Uterus (tissue), 4 donors: Measurements from ENCODE around the gene CDYL. TPM values are rescaled to one million over a fixed set of nuclear protein-coding genes. Genes with fewer than 3 reads are reported as not detected.

ENCODE experiments used
- DNase-seq, 2 donors: peaks; one replicate each; pipeline ENCODE4 v3.0.0-alpha.2; 2019 to 2020
- H3K27ac ChIP-seq, 2 donors: fragments of 200-600 bp; sonication (generic); 1 replicate in 1 of 2; 2 replicates in 1 of 2; pipeline ENCODE4 v1.5.1; 2016 to 2018
- H3K27me3 ChIP-seq, 2 donors: fragments of 200-600 bp; sonication (generic); one replicate each; pipeline ENCODE4 v1.5.1; 2018 to 2019; ENCODE audit warnings: control low read depth in 1 of 2
- H3K36me3 ChIP-seq, 2 donors: fragments of 200-600 bp; sonication (generic); one replicate each; pipeline ENCODE4 v1.5.1; 2019; ENCODE audit warnings: control low read depth in 1 of 2
- H3K4me1 ChIP-seq, 2 donors: fragments of 200-600 bp; sonication (generic); one replicate each; pipeline ENCODE4 v1.5.1; 2018 to 2019; ENCODE audit warnings: control low read depth in 1 of 2
- H3K4me3 ChIP-seq, 2 donors: fragments of 200-600 bp; sonication (generic); 1 replicate in 1 of 2; 2 replicates in 1 of 2; pipeline ENCODE4 v1.5.1; 2018 to 2019; ENCODE audit warnings: mild to moderate bottlenecking in 1 of 2
- H3K9me3 ChIP-seq, 2 donors: fragments of 200-600 bp; sonication (generic); one replicate each; pipeline ENCODE4 v1.5.1; 2019; ENCODE audit warnings: control low read depth in 1 of 2
- CTCF ChIP-seq, 4 experiments: fragments of 200-600 bp in 2 of 4; fragments of 450-650 bp in 2 of 4; sonication (generic) in 2 of 4; IDR thresholded peaks; one replicate each; pipeline ENCODE4 v1.5.1; 2016 to 2019; ENCODE audit warnings: antibody characterized with exemption in 4 of 4, mild to moderate bottlenecking in 2 of 4, moderate library complexity in 1 of 4
- POLR2A ChIP-seq, 2 donors: fragments of 450-650 bp; IDR thresholded peaks; one replicate each; pipeline ENCODE4 v1.6.1; 2016; ENCODE audit warnings: antibody characterized with exemption in 2 of 2, mild to moderate bottlenecking in 1 of 2, moderate library complexity in 1 of 2
- intact Hi-C: fragments of 100-400 bp; cut with DNase I; formaldehyde crosslinking; loops from one replicate; pipeline ENCODE4 v1.15.1; 2023; ENCODE audit warnings: low total_unique reads
- total RNA-seq, 4 donors: library from RNA; depleted of rRNA in 3 of 4; stranded (reverse); fragments of >200 nt in 3 of 4; gene quantifications; one replicate each; pipeline versions ENCODE4 v1.1.0 to v1.2.4, GENCODE V29; 2014 to 2023
- donor health status: DM: yes; HTN: yes; CAD: no.

Gene CDYL
- total RNA-seq, 4 donors from 2014 or later = 24.1 to 118 (median 42.3) TPM

- H3K27ac ChIP-seq = no peak overlapping the region
- no peaks in the 10 kb centered on the region for H3K9me3 ChIP-seq
- H3K36me3 ChIP-seq = no peaks in the 10 kb centered on the region
- no peak overlapping the region for H3K4me3 ChIP-seq
- TF ChIP-seq CTCF (IDR thresholded peaks at IDR 0.05) = no peak
- no peak for TF ChIP-seq POLR2A (IDR thresholded peaks at IDR 0.05)
- no peaks in the 10 kb centered on the region for H3K27me3 ChIP-seq
- DNase-seq = no peak
- no peaks in the 10 kb centered on the region for H3K4me1 ChIP-seq
- intact Hi-C loops = loop anchor here (10.0 kb wide), 1 partner anchor 132 kb away; no protein-coding TSS in a partner anchor
Measured at GRCh38 chr6:4772750-4773149, 3.5 kb upstream of the CDYL start.

GRCh38 chr6:4773181-4773580 lies 3.0 kb upstream of the CDYL start:
- Histone ChIP-seq H3K36me3 (no peaks in the 10 kb centered on the region), H3K4me1 (no peaks in the 10 kb centered on the region), H3K4me3 (no peak overlapping the region), H3K27ac (no peak overlapping the region), H3K27me3 (no peaks in the 10 kb centered on the region), H3K9me3 (no peaks in the 10 kb centered on the region)
- no peak for DNase-seq
- TF ChIP-seq CTCF (IDR thresholded peaks at IDR 0.05) (no peak), POLR2A (IDR thresholded peaks at IDR 0.05) (no peak)
- intact Hi-C loops = loop anchor here (10.0 kb wide), 1 partner anchor 132 kb away; no protein-coding TSS in a partner anchor

- H3K4me3 ChIP-seq = no peak overlapping the region
- DNase-seq = no peak
- intact Hi-C loops = loop anchor here (10.0 kb wide), 1 partner anchor 131 kb away; no protein-coding TSS in a partner anchor
- H3K27ac ChIP-seq = peak overlapping the region; percentile 88 to 92
- no peaks in the 10 kb centered on the region for H3K4me1 ChIP-seq
- no peaks in the 10 kb centered on the region for H3K36me3 ChIP-seq
- no peaks in the 10 kb centered on the region for H3K9me3 ChIP-seq
- H3K27me3 ChIP-seq = no peaks in the 10 kb centered on the region
- TF ChIP-seq POLR2A (IDR thresholded peaks at IDR 0.05) (no peak), CTCF (IDR thresholded peaks at IDR 0.05) (no peak)
Measured at GRCh38 chr6:4774296-4774695, 1.9 kb upstream of the CDYL start.

GRCh38 chr6:4774715-4775493 lies 1.3 kb upstream of the CDYL start:
- TF ChIP-seq CTCF (IDR thresholded peaks at IDR 0.05) (no peak), POLR2A (IDR thresholded peaks at IDR 0.05) (no peak)
- no peaks in the 10 kb centered on the region for H3K27me3 ChIP-seq
- intact Hi-C loops = loop anchor here (10.0 kb wide), 1 partner anchor 130 kb away; no protein-coding TSS in a partner anchor
- H3K9me3 ChIP-seq = no peaks in the 10 kb centered on the region
- peak overlapping the region; percentile 27 to 67 for H3K4me3 ChIP-seq
- H3K27ac ChIP-seq = peak overlapping the region; percentile 88 to 92
- DNase-seq = peak in 1 of 2 donors; percentile 36
- no peaks in the 10 kb centered on the region for H3K4me1 ChIP-seq
- H3K36me3 ChIP-seq = no peaks in the 10 kb centered on the region

GRCh38 chr6:4775494-4776130 lies 592 bp upstream of the CDYL start:
- H3K9me3 ChIP-seq = no peaks in the 10 kb centered on the region
- H3K4me1 ChIP-seq = no peaks in the 10 kb centered on the region
- H3K36me3 ChIP-seq = no peaks in the 10 kb centered on the region
- no peaks in the 10 kb centered on the region for H3K27me3 ChIP-seq
- peak overlapping the region; percentile 88 to 92 for H3K27ac ChIP-seq
- intact Hi-C loops = loop anchor here (10.0 kb wide), 1 partner anchor 129 kb away; no protein-coding TSS in a partner anchor
- peak overlapping the region; percentile 27 to 67 for H3K4me3 ChIP-seq
- peak; percentile 61 to 68 for DNase-seq
- TF ChIP-seq CTCF (IDR thresholded peaks at IDR 0.05) = peak in 3 of 4 experiments; percentile 16 to 40 (median 38)
- no peak for TF ChIP-seq POLR2A (IDR thresholded peaks at IDR 0.05)
